SK-N-SH (cell line): ENCODE measurements around the gene INSYN2B.

Experiments used
- CHD2 ChIP-seq: fragments of 150-350 bp; IDR thresholded peaks from 2 replicates; pipeline ENCODE4 v1.6.1; 2018; ENCODE audit warnings: low read length; ENCODE audit not compliant: partially characterized antibody
- FOXJ3 ChIP-seq: sonication (generic); formaldehyde crosslinking; IDR thresholded peaks from 2 replicates; pipeline ENCODE4 v1.5.1; 2020; ENCODE audit warnings: mild to moderate bottlenecking, missing genetic modification reagents
- USF1 ChIP-seq: IDR thresholded peaks from 2 replicates; pipeline ENCODE4 v1.4.0; 2012; ENCODE audit warnings: low read depth, borderline replicate concordance

GRCh38 chr5:169864483-169864882 is 115.8 kb downstream of the INSYN2B start:
- TF ChIP-seq FOXJ3 (CRISPR knock-in tag) (no peak), USF1 (no peak), CHD2 (no peak)
